GM12878 (cell line): ENCODE data around the gene TMEM17. TPM values are rescaled to one million over a fixed set of nuclear protein-coding genes. Genes with fewer than 3 reads are reported as not detected.

Source experiments
- ATAC-seq: fragments of 200-7000 bp; cut with Tn5 transposase; 3 replicates; pipeline ENCODE4 v1.9.1; 2020; ENCODE audit warnings: mild to moderate bottlenecking, moderate library complexity
- BruUV-seq: library from RNA; stranded (reverse); fragments of 400-500 nt; replicated peaks from 2 replicates; lab custom pipeline; 2021; lab: Mats Ljungman, UMichigan
- CTCF ChIA-PET: fragments of 300-600 bp; sonication (Branson Sonifier 250); formaldehyde crosslinking; extraction: SDS; loops from one replicate; lab custom pipeline; 2021; ENCODE audit warnings: inconsistent platforms; lab: Yijun Ruan, JAX
- POLR2A ChIA-PET: fragments of 350-600 bp; formaldehyde crosslinking; extraction: SDS; loops from one replicate; lab custom pipeline; 2021; ENCODE audit warnings: inconsistent platforms; lab: Charles Lee
- RAD21 ChIA-PET: fragments of 300-600 bp; sonication (Branson Sonifier 250); formaldehyde crosslinking; loops from one replicate; lab custom pipeline; 2023; ENCODE audit warnings: antibody characterized with exemption; ENCODE audit not compliant: unreplicated experiment; lab: Charles Lee
- SMC1A ChIA-PET: fragments of 300-600 bp; sonication (Branson Sonifier 250); formaldehyde crosslinking; loops from one replicate; lab custom pipeline; 2023; ENCODE audit not compliant: unreplicated experiment, uncharacterized antibody; lab: Charles Lee
- DNase-seq: peaks from one replicate; pipeline ENCODE4 v3.0.0-alpha.2; 2011; ENCODE audit warnings: low read depth, low spot score
- FAIRE-seq: peaks from 3 replicates; lab custom pipeline; 2011; peaks lifted over from hg19 to GRCh38; lab: Jason Lieb, UNC
- H2AFZ ChIP-seq: 2 replicates; pipeline ENCODE4 v1.6.0; 2011; ENCODE audit warnings: low read depth, low read length, control low read depth; ENCODE audit not compliant: control insufficient read depth
- H3K27ac ChIP-seq: 2 replicates; pipeline ENCODE4 v1.5.1; 2011; ENCODE audit warnings: control low read depth; ENCODE audit not compliant: control insufficient read depth, insufficient read depth
- H3K27me3 ChIP-seq, 2 experiments: replicated peaks in 1 of 2; 2 replicates each; pipeline versions ENCODE4 v1.6.0 to v1.6.1; 2011; ENCODE audit warnings: low read length in 1 of 2; ENCODE audit not compliant: control insufficient read depth in 2 of 2, insufficient read depth in 2 of 2
- H3K36me3 ChIP-seq, 2 experiments: 2 replicates each; pipeline ENCODE4 v1.5.1; 2011; ENCODE audit warnings: low read length in 1 of 2; ENCODE audit not compliant: control insufficient read depth in 2 of 2, insufficient read depth in 2 of 2
- H3K4me1 ChIP-seq: 2 replicates; pipeline ENCODE4 v1.6.1; 2011; ENCODE audit warnings: mild to moderate bottlenecking, low read length, moderate library complexity, mixed read lengths; ENCODE audit not compliant: control insufficient read depth, insufficient read depth
- H3K4me2 ChIP-seq: 2 replicates; pipeline ENCODE4 v1.6.0; 2011; ENCODE audit warnings: control low read depth; ENCODE audit not compliant: control insufficient read depth, insufficient read depth
- H3K4me3 ChIP-seq: fragments of 200-600 bp; sonication (generic); 2 replicates; pipeline ENCODE4 v1.5.1; 2016
- H3K79me2 ChIP-seq: 2 replicates; pipeline ENCODE4 v1.6.0; 2011; ENCODE audit warnings: low read length; ENCODE audit not compliant: control insufficient read depth, insufficient read depth
- H3K9ac ChIP-seq: 2 replicates; pipeline ENCODE4 v1.8.0; 2011; ENCODE audit warnings: low read length, control low read depth, mixed read lengths; ENCODE audit not compliant: control insufficient read depth, insufficient read depth
- H3K9me3 ChIP-seq: replicated peaks from 3 replicates; pipeline ENCODE4 v1.5.1; 2011; ENCODE audit warnings: mild to moderate bottlenecking, low read length; ENCODE audit not compliant: control insufficient read depth, insufficient read depth
- H4K20me1 ChIP-seq: 2 replicates; pipeline ENCODE4 v1.6.0; 2011; ENCODE audit not compliant: control insufficient read depth, insufficient read depth
- ATF7 ChIP-seq: fragments of 450-650 bp; IDR thresholded peaks from 2 replicates; pipeline ENCODE4 v1.6.1; 2016; ENCODE audit warnings: low read depth, mild to moderate bottlenecking
- BACH1 ChIP-seq: fragments of 450-650 bp; IDR thresholded peaks from 2 replicates; pipeline ENCODE4 v1.6.1; 2017; ENCODE audit warnings: mild to moderate bottlenecking, borderline replicate concordance
- CUX1 ChIP-seq: IDR thresholded peaks from 2 replicates; pipeline ENCODE4 v1.6.1; 2012; ENCODE audit warnings: improper control_type of control experiment, low read depth, low read length; ENCODE audit not compliant: insufficient replicate concordance
- E2F4 ChIP-seq: IDR thresholded peaks from 2 replicates; pipeline ENCODE4 v1.6.1; 2012; ENCODE audit warnings: low read depth, low read length, improper control_type of control experiment
- EP300 ChIP-seq, 2 experiments: fragments of 150-350 bp in 1 of 2; IDR thresholded peaks; 2 replicates each; pipeline ENCODE4 v1.6.1; 2011 to 2012; ENCODE audit warnings: low read depth in 2 of 2, low read length in 2 of 2, borderline replicate concordance in 1 of 2, improper control_type of control experiment in 1 of 2, inconsistent platforms in 1 of 2; ENCODE audit not compliant: control insufficient read depth in 1 of 2
- NR2F1 ChIP-seq: fragments of 450-650 bp; conservative IDR thresholded peaks from 2 replicates; pipeline ENCODE4 v1.6.1; 2017; ENCODE audit warnings: mild to moderate bottlenecking
- POLR2A ChIP-seq: IDR thresholded peaks from 2 replicates; pipeline ENCODE4 v1.6.1; 2011; ENCODE audit warnings: low read depth, mild to moderate bottlenecking, low read length
- SMAD1 ChIP-seq: fragments of 450-650 bp; IDR thresholded peaks from 2 replicates; pipeline ENCODE4 v1.6.1; 2018; ENCODE audit warnings: mild to moderate bottlenecking, low read depth; ENCODE audit not compliant: partially characterized antibody
- STAT3 ChIP-seq: IDR thresholded peaks from 2 replicates; pipeline ENCODE4 v1.6.1; 2011; ENCODE audit warnings: low read depth, low read length, improper control_type of control experiment
- ZBTB40 ChIP-seq: fragments of 450-650 bp; IDR thresholded peaks from 2 replicates; pipeline ENCODE4 v1.6.1; 2016; ENCODE audit warnings: mild to moderate bottlenecking, moderate library complexity, borderline replicate concordance
- ZNF384 ChIP-seq: IDR thresholded peaks from 2 replicates; pipeline ENCODE4 v1.6.1; 2012; ENCODE audit warnings: low read depth, mild to moderate bottlenecking, low read length, improper control_type of control experiment, borderline replicate concordance
- WGBS: methylation state at CpG from one replicate; pipeline ENCODE4 v1.1.6; 2016; ENCODE audit warnings: low lambda C conversion rate; ENCODE audit not compliant: insufficient replicate concordance, insufficient coverage; ENCODE audit errors: missing lambda C conversion rate; 5-methylcytosine and 5-hydroxymethylcytosine counted together
- in situ Hi-C: fragments of 300-500 bp; cut with MboI; formaldehyde crosslinking; loops from 9 replicates; pipeline ENCODE4 v1.14.3; 2018; ENCODE audit warnings: mixed read lengths
- intact Hi-C: fragments of 100-400 bp; cut with micrococcal nuclease; formaldehyde crosslinking; loops from one replicate; pipeline ENCODE4 v1.14.2; 2022; ENCODE audit not compliant: unreplicated experiment
- polyA plus RNA-seq, 11 experiments: library from polyadenylated mRNA; depleted of rRNA in 4 of 11; unstranded in 6 of 11; stranded (reverse) in 5 of 11; fragments of >200 nt; fragmentation: Nextera tagmentation in 4 of 11; fragmentation: Illumina TruSeq in 1 of 11; extraction: Ambion mirVana in 4 of 11; extraction: Trizol in 1 of 11; gene quantifications; 1 replicate in 1 of 11; 2 replicates in 10 of 11; pipeline versions ENCODE4 v1.2.1 to v1.2.3, GENCODE V29; 2011 to 2016; ENCODE audit warnings: inconsistent platforms in 2 of 11, missing spikeins in 2 of 11, low read depth in 1 of 11
- total RNA-seq, 4 experiments: library from RNA; depleted of rRNA in 3 of 4; stranded (reverse); fragments of >200 nt in 3 of 4; fragmentation: Illumina TruSeq in 1 of 4; extraction: Trizol in 1 of 4; gene quantifications; 2 replicates each; pipeline versions ENCODE4 v1.2.1 to v1.2.3, GENCODE V29; 2013 to 2021

The TMEM17 gene
- total and polyA plus RNA-seq, 10 of the 15 experiments (the other 5 are each of a cell fraction or from before 2014, with no cell fraction given): 0.87 to 2.6 (median 1.4) TPM

- TF ChIP-seq CUX1 (no peak), BACH1 (no peak), NR2F1 (no peak), STAT3 (no peak), SMAD1 (no peak), ZNF384 (no peak), POLR2A (no peak)
These were observed 26.1 kb downstream of the TMEM17 start (continued) for GRCh38 chr2:62479917-62480316.

- Histone ChIP-seq H3K9ac (no peak overlapping the region), H3K27me3 (no peaks in the 10 kb centered on the region), H3K79me2 (no peaks in the 10 kb centered on the region), H3K4me3 (no peak overlapping the region), H3K27ac (no peak overlapping the region), H3K9me3 (no peaks in the 10 kb centered on the region), H3K4me1 (no peaks in the 10 kb centered on the region), H3K4me2 (no peak overlapping the region), H2AFZ (peak overlapping the region; percentile 48), H4K20me1 (no peaks in the 10 kb centered on the region), H3K36me3 (no peaks in the 10 kb centered on the region)
- no peak for FAIRE-seq
- no TSS peak for BruUV-seq
- CTCF ChIA-PET: interaction anchor here (1.0 to 5.2 kb wide), 4 partner anchors 11 to 569 kb away, joined by 3 to 25 read pairs (median 4); no protein-coding TSS in a partner anchor
- DNase-seq: no peak
- 2% methylated on average over 3 of the region's 3 CpGs for WGBS
- POLR2A ChIA-PET: no interaction called here
- in situ Hi-C loops: no loop called here
- peak; percentile 44; the same call in 2 of the 3 replicates for ATAC-seq
- RAD21 ChIA-PET: interaction anchor here (0.6 to 1.8 kb wide), 3 partner anchors 20 to 298 kb away, joined by 3 to 6 read pairs (median 4); no protein-coding TSS in a partner anchor
- intact Hi-C loops: no loop called here
- SMC1A ChIA-PET: interaction anchor here (0.6 to 2.1 kb wide), 6 partner anchors 9 to 221 kb away, joined by 3 to 8 read pairs (median 3); no protein-coding TSS in a partner anchor
- no peak for TF ChIP-seq E2F4
- no peak for TF ChIP-seq ZBTB40
- TF ChIP-seq ATF7: no peak
- no peak for TF ChIP-seq EP300 (IDR thresholded peaks at IDR 0.05; ENCODE audit: borderline replicate concordance in 1 of 2, control insufficient read depth in 1 of 2, low read depth in 2 of 2, low read length in 2 of 2)
These were observed 27.9 kb downstream of the TMEM17 start for GRCh38 chr2:62478093-62478580.
